Keratinocyte (primary cell): Measurements from ENCODE around the gene DKC1. TPM values are rescaled to one million over a fixed set of nuclear protein-coding genes. Genes with fewer than 3 reads are reported as not detected.

Experiments used
- DNase-seq: peaks from one replicate; pipeline ENCODE4 v3.0.0-alpha.2; 2011; ENCODE audit warnings: low read depth, missing footprints, low spot score
- FAIRE-seq: peaks from 2 replicates; lab custom pipeline; 2011; peaks lifted over from hg19 to GRCh38; lab: Jason Lieb, UNC
- H2AFZ ChIP-seq: 2 replicates; pipeline ENCODE4 v1.6.0; 2012; ENCODE audit warnings: low read length, control low read depth, inconsistent platforms; ENCODE audit not compliant: control insufficient read depth
- H3K27ac ChIP-seq: 2 replicates; pipeline ENCODE4 v1.5.1; 2011; ENCODE audit warnings: low read length; ENCODE audit not compliant: control insufficient read depth, insufficient read depth
- H3K27me3 ChIP-seq: 3 replicates; pipeline ENCODE4 v1.6.0; 2011; ENCODE audit warnings: low read length; ENCODE audit not compliant: control insufficient read depth, insufficient read depth; ENCODE audit errors: extremely low read depth
- H3K36me3 ChIP-seq, 2 experiments: 2 replicates in 1 of 2; 3 replicates in 1 of 2; pipeline ENCODE4 v1.5.1; 2011; ENCODE audit warnings: low read length in 2 of 2, mild to moderate bottlenecking in 1 of 2; ENCODE audit not compliant: control insufficient read depth in 2 of 2, insufficient read depth in 2 of 2; ENCODE audit errors: extremely low read depth in 1 of 2
- H3K4me1 ChIP-seq: 3 replicates; pipeline ENCODE4 v1.5.1; 2011; ENCODE audit warnings: low read length; ENCODE audit not compliant: control insufficient read depth, insufficient read depth; ENCODE audit errors: extremely low read depth
- H3K4me2 ChIP-seq: 3 replicates; pipeline ENCODE4 v1.6.0; 2011; ENCODE audit warnings: low read depth, low read length; ENCODE audit not compliant: control insufficient read depth, insufficient read depth; ENCODE audit errors: extremely low read depth
- H3K4me3 ChIP-seq, 3 experiments: fragments of 200-600 bp in 1 of 3; sonication (generic) in 1 of 3; 2 replicates in 2 of 3; 3 replicates in 1 of 3; pipeline ENCODE4 v1.5.1; 2011 to 2016; ENCODE audit warnings: low read length in 3 of 3, mild to moderate bottlenecking in 3 of 3, control low read depth in 2 of 3, inconsistent platforms in 1 of 3, low read depth in 1 of 3, mixed read lengths in 1 of 3, mixed run types in 1 of 3, moderate library complexity in 1 of 3; ENCODE audit not compliant: control insufficient read depth in 2 of 3, insufficient read depth in 2 of 3; ENCODE audit errors: extremely low read depth in 1 of 3
- H3K79me2 ChIP-seq: 2 replicates; pipeline ENCODE4 v1.6.0; 2012; ENCODE audit warnings: low read length; ENCODE audit not compliant: control insufficient read depth, insufficient read depth
- H3K9ac ChIP-seq: 3 replicates; pipeline ENCODE4 v1.6.0; 2011; ENCODE audit warnings: low read length; ENCODE audit not compliant: control insufficient read depth, insufficient read depth; ENCODE audit errors: extremely low read depth
- H3K9me1 ChIP-seq: 3 replicates; pipeline ENCODE4 v1.6.0; 2011; ENCODE audit warnings: low read length; ENCODE audit not compliant: control insufficient read depth, insufficient read depth; ENCODE audit errors: extremely low read depth
- H3K9me3 ChIP-seq: 2 replicates; pipeline ENCODE4 v1.5.1; 2012; ENCODE audit warnings: low read depth, low read length; ENCODE audit not compliant: control insufficient read depth
- H4K20me1 ChIP-seq: 3 replicates; pipeline ENCODE4 v1.6.0; 2011; ENCODE audit warnings: low read length; ENCODE audit not compliant: control insufficient read depth, insufficient read depth; ENCODE audit errors: extremely low read depth
- EZH2 ChIP-seq: IDR thresholded peaks from one replicate; pipeline ENCODE4 v1.6.1; 2012; ENCODE audit warnings: inconsistent platforms, mild to moderate bottlenecking, low read length, moderate library complexity
- dilution Hi-C: fragments of 300-500 bp; cut with MboI; formaldehyde crosslinking; loops from one replicate; pipeline ENCODE4 v1.7.0; 2020; ENCODE audit warnings: low sequenced_read_pairs; ENCODE audit not compliant: extremely low pct_ligation_motif_present
- polyA plus RNA-seq, 5 experiments: library from polyadenylated mRNA; depleted of rRNA in 3 of 5; stranded (reverse) in 3 of 5; stranded (forward) in 1 of 5; unstranded in 1 of 5; fragments of >200 nt; gene quantifications; 1 replicate in 1 of 5; 2 replicates in 3 of 5; 3 replicates in 1 of 5; pipeline versions ENCODE4 v1.2.1 to v1.2.3, GENCODE V29; 2011 to 2012; ENCODE audit warnings: missing spikeins in 2 of 5, low read depth in 1 of 5, low replicate concordance in 1 of 5
- TF ChIP-seq, protein P1 (sequence below), 3 experiments: IDR thresholded peaks in 1 of 3; conservative IDR thresholded peaks in 1 of 3; optimal IDR thresholded peaks in 1 of 3; 2 replicates in 2 of 3; 3 replicates in 1 of 3; pipeline versions ENCODE3 to v1.5.1; 2011; ENCODE audit warnings: low read length in 3 of 3, mild to moderate bottlenecking in 3 of 3, moderate library complexity in 2 of 3, control low read depth in 1 of 3, inconsistent platforms in 1 of 3; ENCODE audit not compliant: insufficient read depth in 2 of 3; ENCODE audit errors: extremely low read depth in 1 of 3

The DKC1 gene
- polyA plus RNA-seq, 1 donor (not counting 4 experiments of a cell fraction or from before 2014, with no cell fraction given), result 80.7 TPM

GRCh38 chrX:154724993-154725756 lies 37.5 kb upstream of the DKC1 start:
- no peaks in the 10 kb centered on the region for H4K20me1 ChIP-seq
- H3K9me1 ChIP-seq, result no peaks in the 10 kb centered on the region
- FAIRE-seq, result no peak
- H3K4me2 ChIP-seq, result no peak overlapping the region
- no peaks in the 10 kb centered on the region for H3K79me2 ChIP-seq
- no peak for DNase-seq
- no peak overlapping the region for H3K27ac ChIP-seq
- dilution Hi-C loops, result no loop called here
- H3K27me3 ChIP-seq, result no peaks in the 10 kb centered on the region
- peaks cover 3% of the 10 kb centered on the region for H3K9me3 ChIP-seq
- H3K4me1 ChIP-seq, result peaks cover 14% of the 10 kb centered on the region
- H3K4me3 ChIP-seq, result no peak overlapping the region
- TF ChIP-seq, protein P1, sequence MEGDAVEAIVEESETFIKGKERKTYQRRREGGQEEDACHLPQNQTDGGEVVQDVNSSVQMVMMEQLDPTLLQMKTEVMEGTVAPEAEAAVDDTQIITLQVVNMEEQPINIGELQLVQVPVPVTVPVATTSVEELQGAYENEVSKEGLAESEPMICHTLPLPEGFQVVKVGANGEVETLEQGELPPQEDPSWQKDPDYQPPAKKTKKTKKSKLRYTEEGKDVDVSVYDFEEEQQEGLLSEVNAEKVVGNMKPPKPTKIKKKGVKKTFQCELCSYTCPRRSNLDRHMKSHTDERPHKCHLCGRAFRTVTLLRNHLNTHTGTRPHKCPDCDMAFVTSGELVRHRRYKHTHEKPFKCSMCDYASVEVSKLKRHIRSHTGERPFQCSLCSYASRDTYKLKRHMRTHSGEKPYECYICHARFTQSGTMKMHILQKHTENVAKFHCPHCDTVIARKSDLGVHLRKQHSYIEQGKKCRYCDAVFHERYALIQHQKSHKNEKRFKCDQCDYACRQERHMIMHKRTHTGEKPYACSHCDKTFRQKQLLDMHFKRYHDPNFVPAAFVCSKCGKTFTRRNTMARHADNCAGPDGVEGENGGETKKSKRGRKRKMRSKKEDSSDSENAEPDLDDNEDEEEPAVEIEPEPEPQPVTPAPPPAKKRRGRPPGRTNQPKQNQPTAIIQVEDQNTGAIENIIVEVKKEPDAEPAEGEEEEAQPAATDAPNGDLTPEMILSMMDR (optimal IDR thresholded peaks at IDR 0.05 in 1 of 3, IDR thresholded peaks at IDR 0.05 in 1 of 3, conservative IDR thresholded peaks at IDR 0.05 in 1 of 3; ENCODE audit: extremely low read depth in 1 of 3, insufficient read depth in 2 of 3, low read length in 3 of 3), result no peak
- no peak for TF ChIP-seq EZH2
- no peak overlapping the region for H2AFZ ChIP-seq
- H3K9ac ChIP-seq, result no peak overlapping the region
- no peaks in the 10 kb centered on the region for H3K36me3 ChIP-seq

DNA sequence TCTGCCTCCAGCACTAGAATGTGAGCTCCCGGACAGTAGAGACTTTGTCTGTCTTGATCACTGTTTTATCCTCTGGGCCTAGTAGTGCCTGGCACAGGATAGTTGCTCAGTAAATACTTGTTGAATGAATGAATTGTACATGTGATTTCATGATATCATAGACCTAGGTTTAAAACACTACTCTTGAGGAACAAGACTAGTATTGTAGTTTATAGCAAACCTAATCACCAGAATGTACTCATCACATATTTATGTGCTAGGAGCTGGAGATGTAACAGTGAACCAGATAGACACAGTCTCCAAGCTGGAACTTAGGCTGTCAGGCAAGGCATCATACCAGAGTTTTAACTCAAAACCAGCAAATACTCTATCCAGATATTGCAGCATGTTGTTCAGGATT lies 35.2 kb upstream of the DKC1 start:
- Histone ChIP-seq H3K27ac (peak overlapping the region; percentile 19), H3K36me3 (no peaks in the 10 kb centered on the region)
- no peak for FAIRE-seq

More for the DNA sequence above, 35.2 kb upstream of the DKC1 start:
- H4K20me1 ChIP-seq, result no peaks in the 10 kb centered on the region
- TF ChIP-seq EZH2, result no peak
- TF ChIP-seq, protein P1 (optimal IDR thresholded peaks at IDR 0.05 in 1 of 3, IDR thresholded peaks at IDR 0.05 in 1 of 3, conservative IDR thresholded peaks at IDR 0.05 in 1 of 3; ENCODE audit: extremely low read depth in 1 of 3, insufficient read depth in 2 of 3, low read length in 3 of 3), result no peak
- no peaks in the 10 kb centered on the region for H3K79me2 ChIP-seq
- H3K4me1 ChIP-seq, result peaks cover 14% of the 10 kb centered on the region
- DNase-seq, result no peak
- H3K9me3 ChIP-seq, result no peaks in the 10 kb centered on the region
- peak overlapping the region; percentile 29 for H3K4me2 ChIP-seq
- no peaks in the 10 kb centered on the region for H3K9me1 ChIP-seq
- no peak overlapping the region for H3K4me3 ChIP-seq
- dilution Hi-C loops, result no loop called here
- H3K27me3 ChIP-seq, result no peaks in the 10 kb centered on the region
- no peak overlapping the region for H3K9ac ChIP-seq
- no peak overlapping the region for H2AFZ ChIP-seq
